Limb (tissue), 2 donors: ENCODE results near the gene DNAJB14.

ENCODE experiments used
- DNase-seq, 2 donors: peaks; one replicate each; pipeline ENCODE4 v3.0.0-alpha.2; 2016; ENCODE audit errors: extremely low spot score in 2 of 2

The DNAJB14 gene

GRCh38 chr4:99945718-99946355 lies 581 bp downstream of the DNAJB14 start:
- DNase-seq = peak in 1 of 2 donors; percentile 35

- DNase-seq = no peak
Measured at GRCh38 chr4:99943904-99944437, 2.4 kb downstream of the DNAJB14 start.

GRCh38 chr4:99938243-99938753 lies 8.1 kb downstream of the DNAJB14 start:
- DNase-seq = no peak

GRCh38 chr4:99934891-99935290 lies 11.5 kb downstream of the DNAJB14 start:
- DNase-seq = no peak

- DNase-seq = no peak
Measured at GRCh38 chr4:99927566-99927965, 18.9 kb downstream of the DNAJB14 start.

GRCh38 chr4:99921174-99921573 lies 25.2 kb downstream of the DNAJB14 start:
- no peak for DNase-seq

- DNase-seq = no peak
Measured at GRCh38 chr4:99918656-99919055, 27.8 kb downstream of the DNAJB14 start.

GRCh38 chr4:99917575-99917974 lies 28.8 kb downstream of the DNAJB14 start:
- DNase-seq = no peak

GRCh38 chr4:99915449-99915848 lies 31.0 kb downstream of the DNAJB14 start:
- DNase-seq = no peak

GRCh38 chr4:99894998-99895397 lies 51.4 kb downstream of the DNAJB14 start:
- DNase-seq = no peak

GRCh38 chr4:99894161-99894997 lies 52.0 kb downstream of the DNAJB14 start, which contains the start of gene LAMTOR3:
TSS of gene LAMTOR3 (minus strand) at chr4:99894427. CDS start at chr4:99893963, 464 bp downstream.
- peak; percentile 93 to 94 for DNase-seq

GRCh38 chr4:99893839-99894160 lies 52.6 kb downstream of the DNAJB14 start:
- DNase-seq = no peak

- DNase-seq = no peak
Measured at GRCh38 chr4:99893029-99893428, 53.4 kb downstream of the DNAJB14 start.

- DNase-seq = no peak
Measured at GRCh38 chr4:99891351-99891750, 55.1 kb downstream of the DNAJB14 start.

GRCh38 chr4:99887837-99888236 lies 58.6 kb downstream of the DNAJB14 start:
- DNase-seq = no peak

GRCh38 chr4:99886146-99886545 lies 60.3 kb downstream of the DNAJB14 start:
- no peak for DNase-seq

- DNase-seq = no peak
Measured at GRCh38 chr4:99885687-99886086, 60.7 kb downstream of the DNAJB14 start.

GRCh38 chr4:99885063-99885664 lies 61.3 kb downstream of the DNAJB14 start:
- peak in 1 of 2 donors; percentile 13 for DNase-seq

GRCh38 chr4:99879458-99879857 lies 67.0 kb downstream of the DNAJB14 start:
- DNase-seq = no peak

- no peak for DNase-seq
Measured at GRCh38 chr4:99878604-99879003, 67.8 kb downstream of the DNAJB14 start.

- no peak for DNase-seq
Measured at GRCh38 chr4:99876946-99877345, 69.5 kb downstream of the DNAJB14 start.

GRCh38 chr4:99875071-99875470 lies 71.3 kb downstream of the DNAJB14 start:
- DNase-seq = no peak
